NCI-H2171 treated with DMSO at 0.1 percent for 48 hours (cell line): ENCODE measurements around the gene GPC3.

Source experiments
- DNase-seq: peaks from one replicate; lab custom pipeline; 2025; lab: John Stamatoyannopoulos, UW

GPC3 gene

DNA sequence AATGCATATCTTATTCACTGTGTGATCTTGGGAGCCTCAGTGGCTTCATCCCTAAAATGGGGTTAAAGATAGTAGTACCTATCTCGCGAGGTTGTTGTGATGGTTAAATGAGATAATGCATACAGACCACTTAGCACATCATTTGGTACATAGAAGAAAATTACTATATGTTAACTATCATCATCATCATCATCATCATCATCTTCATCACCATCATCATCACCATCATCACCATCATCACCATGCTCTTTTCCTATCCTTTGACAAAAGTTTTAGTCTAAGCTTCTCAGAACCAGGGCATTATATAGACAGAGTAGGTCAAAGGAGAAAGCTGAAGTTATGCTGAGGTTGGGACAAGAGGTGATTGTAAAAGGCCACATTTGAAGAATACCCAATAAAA is 145.0 kb downstream of the GPC3 start:
- DNase-seq = no peak

GRCh38 chrX:133838761-133839676 is 146.4 kb downstream of the GPC3 start:
- DNase-seq = peak; percentile 4

GRCh38 chrX:133837091-133837490 is 148.3 kb downstream of the GPC3 start:
- DNase-seq = no peak

DNA sequence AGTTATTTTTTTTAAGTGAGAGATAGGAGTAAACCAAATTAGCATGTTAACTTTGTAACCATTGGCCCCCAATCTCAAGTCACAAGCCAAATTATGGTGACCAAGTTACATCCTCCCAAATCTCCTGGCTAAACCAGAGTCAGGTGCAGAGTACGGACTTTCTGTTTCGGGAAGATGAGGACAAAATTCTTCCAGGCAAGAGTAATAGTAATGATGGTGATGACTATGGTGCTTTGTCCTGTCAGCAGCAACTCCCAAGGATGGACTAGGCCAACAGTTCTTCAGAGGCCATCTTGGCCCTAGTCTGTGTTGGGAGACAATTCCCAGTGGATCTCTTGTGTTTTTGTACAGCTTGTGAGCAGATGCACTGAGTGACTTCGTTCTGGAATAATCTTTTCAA is 148.8 kb downstream of the GPC3 start:
- no peak for DNase-seq

DNA sequence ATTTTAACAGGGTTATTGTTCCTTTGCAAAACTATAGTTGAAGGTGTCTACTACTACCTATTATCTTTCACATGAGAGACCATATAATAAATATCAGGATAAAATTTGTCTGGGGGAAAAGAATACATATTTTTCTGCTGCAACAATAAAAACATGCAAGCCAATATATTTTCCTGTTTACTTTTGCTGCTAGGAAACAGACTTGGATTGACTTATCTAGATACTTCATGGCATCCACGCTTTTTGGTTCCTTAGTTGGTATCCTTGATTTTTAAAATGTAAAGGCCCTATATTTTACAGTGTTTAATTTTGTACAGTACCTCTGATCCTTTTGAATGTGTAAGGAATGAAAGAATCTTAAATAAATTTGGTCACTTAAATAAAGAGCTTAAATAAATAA is 150.6 kb downstream of the GPC3 start:
- DNase-seq = no peak

GRCh38 chrX:133819546-133819945 is 165.8 kb downstream of the GPC3 start:
- no peak for DNase-seq

DNA sequence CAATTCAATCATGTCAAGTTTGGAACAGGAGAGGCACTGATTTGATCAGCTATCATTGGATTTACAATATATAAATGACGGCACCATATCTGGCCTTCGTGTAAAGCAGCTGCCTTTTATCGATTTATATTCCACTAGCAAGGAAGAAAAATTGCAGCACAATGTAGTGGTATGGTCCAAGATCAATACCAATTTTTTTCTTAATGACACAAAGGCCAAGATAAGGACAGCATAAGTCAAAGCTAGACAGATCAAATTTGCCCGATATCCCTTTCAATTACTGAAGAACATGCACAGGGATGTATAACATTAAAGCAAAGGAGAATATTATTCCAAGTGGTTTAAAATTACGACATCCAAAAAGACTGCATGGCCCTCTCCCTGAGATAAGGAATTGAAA is 167.4 kb downstream of the GPC3 start:
- no peak for DNase-seq

DNA sequence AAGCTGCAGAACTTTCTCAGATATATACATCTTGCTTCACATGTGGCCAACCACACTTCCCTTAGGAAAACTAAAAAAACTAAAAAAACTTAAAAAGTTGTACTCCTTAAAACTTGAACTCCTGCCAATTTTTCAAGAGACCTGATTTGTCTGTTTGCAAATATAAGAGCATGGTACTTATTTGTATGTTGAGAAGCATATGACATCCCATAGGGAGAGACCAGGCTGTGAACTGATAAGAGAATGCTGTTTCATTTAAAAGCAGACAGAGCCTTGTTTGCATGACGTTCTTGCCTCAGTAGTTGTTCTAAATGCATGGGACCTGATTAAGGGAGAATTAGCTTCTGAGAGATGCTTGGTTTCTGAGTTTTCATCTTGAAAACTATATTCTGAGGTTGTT is 169.9 kb downstream of the GPC3 start:
- DNase-seq = no peak

- DNase-seq = no peak
Measured at GRCh38 chrX:133813971-133814370, 171.4 kb downstream of the GPC3 start.

DNA sequence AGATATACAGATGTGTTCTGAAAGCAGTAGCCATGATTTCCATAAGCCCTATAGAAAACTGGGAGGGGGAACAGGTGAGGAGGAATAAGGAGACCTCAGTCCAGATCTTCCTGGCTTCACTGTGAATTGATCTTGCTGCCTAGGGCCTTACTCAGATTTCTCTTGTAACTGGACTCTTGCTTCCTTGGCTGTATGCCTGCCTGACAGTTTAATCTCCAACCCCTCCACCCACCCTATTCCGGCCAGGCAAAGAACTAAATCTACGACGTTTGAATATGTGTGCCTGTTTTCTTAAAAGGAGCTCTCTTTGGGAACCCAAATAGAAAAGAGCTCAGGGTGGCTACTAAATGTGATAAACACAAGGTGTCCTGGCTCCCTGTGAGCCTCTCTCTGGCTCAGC is 173.0 kb downstream of the GPC3 start:
- DNase-seq = no peak

DNA sequence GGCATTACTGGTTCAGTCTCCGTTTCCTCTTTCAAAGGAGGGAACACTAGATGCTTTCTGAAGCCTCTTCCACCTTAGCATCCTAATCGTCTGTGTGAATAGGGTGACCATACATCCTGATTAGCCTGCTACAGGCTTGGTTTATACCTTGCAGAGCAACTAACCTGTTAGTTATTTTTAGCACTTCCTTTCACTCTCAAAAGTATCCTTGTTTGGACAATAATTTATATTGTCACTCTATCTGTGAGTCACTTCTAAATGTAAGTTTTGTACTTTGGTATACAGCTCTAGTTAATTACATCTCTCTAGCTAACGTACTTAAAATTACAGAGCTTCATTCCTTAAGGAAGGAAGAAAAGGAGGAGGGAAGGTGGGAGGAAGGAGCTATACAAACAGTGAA is 174.5 kb downstream of the GPC3 start:
- DNase-seq = no peak

DNA sequence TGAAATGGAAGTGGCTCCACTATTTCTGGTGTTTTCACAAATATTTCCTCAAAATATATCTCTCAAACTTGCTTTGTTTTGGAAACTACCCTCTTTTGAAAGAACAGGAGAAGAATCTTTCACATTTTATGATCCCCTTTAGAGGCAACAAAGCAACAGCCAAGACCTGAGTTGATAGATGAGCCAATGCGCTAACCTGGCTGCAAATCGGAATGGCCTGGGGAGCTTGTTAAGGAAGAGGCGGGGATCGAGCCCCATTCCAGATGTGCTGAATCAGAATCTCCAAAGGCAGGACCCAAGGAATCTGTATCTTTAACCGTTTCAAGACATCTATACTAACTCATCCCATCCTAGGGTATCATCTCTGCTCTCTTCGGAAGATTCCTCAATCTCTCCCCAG is 181.3 kb downstream of the GPC3 start:
- DNase-seq = no peak

DNA sequence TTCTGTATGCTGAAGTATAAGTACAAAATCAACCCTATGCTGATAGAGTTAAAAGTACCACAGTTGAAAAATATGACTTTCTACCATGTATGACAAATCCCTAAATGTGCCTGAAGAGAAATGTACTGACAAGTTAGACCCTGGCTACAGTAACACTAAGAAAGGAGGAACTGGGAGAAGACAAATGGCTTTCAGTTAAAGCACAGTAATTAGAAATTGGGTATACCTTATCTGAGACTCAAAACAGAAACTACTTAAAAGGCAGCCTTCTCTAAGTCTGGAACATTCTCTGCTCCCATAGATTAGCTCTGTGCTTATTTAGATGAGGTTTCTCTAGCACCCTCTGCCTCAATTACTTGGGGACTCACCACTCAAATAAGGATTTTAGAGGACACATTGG is 189.1 kb downstream of the GPC3 start:
- DNase-seq = no peak

DNA sequence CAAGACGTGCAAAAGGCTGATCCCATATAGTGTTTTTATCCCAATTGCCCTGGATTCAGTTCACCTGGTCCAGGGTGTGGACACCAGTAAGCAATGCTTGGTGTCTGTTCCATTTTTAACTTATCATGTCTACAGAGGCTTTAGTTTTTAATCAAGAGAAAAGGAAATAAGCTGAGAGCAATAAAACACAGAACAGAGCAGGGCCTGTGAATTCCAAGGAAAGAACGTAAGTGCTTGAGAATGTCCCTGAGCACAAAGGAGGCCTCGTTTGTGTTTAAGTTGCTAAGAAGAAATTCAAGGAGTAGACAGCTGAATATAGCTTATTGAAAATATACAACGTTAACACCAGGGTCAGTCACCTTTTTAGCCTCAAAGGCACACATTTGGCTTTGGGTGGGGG is 191.3 kb downstream of the GPC3 start:
- DNase-seq = no peak

- DNase-seq = no peak
Measured at GRCh38 chrX:133793626-133794025, 191.8 kb downstream of the GPC3 start.

- DNase-seq = peak; percentile 92
Measured at GRCh38 chrX:133792198-133792953, 193.0 kb downstream of the GPC3 start.

GRCh38 chrX:133789829-133790228 is 195.6 kb downstream of the GPC3 start:
- DNase-seq = no peak

DNA sequence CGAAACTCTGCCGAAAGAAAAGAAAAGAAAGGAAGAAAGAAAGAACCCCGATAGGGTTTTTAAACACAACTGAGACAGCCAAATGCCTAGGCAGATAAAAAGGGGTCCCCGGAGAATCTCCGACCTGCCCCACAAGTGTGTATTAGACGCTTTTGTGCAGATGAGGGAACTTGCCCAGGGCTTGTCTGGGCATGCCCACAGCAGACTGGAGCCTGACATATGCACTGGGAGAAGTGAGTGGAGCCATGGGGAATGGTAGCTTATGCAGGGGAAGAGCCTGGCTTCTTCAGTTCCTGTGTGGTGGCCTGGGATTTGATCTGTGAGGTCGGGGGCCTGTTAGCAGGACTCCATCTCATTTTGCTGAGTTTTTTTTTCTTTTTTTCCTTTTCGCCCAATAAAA is 199.0 kb downstream of the GPC3 start:
- peak; percentile 65 for DNase-seq

DNA sequence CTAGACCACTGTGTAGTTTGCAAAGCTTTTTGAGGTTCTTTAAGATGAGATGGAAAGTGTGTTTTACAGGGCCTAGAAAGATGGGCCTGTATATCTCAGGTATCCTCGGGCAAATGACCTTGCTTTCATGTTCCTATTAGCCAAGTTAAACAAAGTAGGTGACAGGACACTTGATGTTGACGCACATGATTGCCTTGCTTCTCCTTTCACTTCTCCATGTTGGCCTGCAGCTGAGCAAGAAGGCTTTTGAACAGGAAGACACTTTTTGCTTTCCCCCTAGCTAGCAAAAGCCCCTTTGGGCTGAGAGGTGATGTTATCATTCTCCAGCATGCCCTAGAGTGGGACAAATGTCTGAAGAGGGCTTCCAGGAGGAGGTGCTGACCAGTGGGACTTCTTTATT is 202.1 kb downstream of the GPC3 start:
- no peak for DNase-seq

GRCh38 chrX:133781174-133781573 is 204.2 kb downstream of the GPC3 start:
- DNase-seq = peak; percentile 82

DNA sequence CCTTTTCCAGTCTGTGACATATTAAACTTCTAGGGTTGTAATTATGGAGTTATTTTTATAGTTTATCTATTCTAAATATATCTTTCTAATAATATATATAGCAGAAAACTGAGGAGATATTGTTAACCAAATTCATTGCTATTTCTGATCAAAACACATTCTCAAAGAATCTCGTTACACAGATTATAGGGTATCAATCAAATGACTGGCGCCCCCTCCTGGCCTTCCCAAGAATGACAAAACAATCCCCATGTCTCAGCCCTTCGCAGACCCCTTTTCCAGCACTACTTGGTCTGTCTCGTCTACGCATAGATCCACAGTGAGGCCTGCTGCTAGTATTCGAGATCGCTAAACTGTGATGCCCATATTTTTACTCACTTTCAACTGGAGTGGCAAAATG is 209.3 kb downstream of the GPC3 start:
- no peak for DNase-seq

- no peak for DNase-seq
Measured at GRCh38 chrX:133774807-133775206, 210.6 kb downstream of the GPC3 start.

DNA sequence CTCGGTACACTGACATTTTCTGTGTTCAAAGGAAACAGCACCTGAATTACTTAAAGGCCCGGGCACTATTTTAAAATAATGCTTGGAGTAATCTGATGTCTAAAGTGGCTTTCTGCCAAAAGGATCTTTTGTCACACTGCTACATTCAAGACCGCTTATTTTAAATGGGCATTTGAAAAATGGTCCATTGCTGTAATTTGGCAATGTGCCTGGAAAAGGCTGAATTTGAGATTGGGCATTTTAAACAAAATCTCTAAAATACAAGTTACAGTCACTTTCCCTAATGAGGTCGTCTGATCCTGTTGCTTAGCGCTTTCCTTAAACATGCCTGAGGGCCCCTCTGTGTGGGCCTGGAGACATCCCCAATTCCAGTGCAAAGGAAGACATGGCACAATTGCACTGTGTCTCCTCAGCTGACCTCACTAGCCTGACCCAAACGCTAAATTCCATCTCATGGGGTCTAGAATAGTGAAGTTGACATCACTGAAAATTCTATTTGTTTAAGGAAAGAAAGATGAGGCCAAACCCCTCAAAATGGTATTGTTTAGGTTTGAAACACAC is 214.2 kb downstream of the GPC3 start:
- DNase-seq = no peak
